NT2/D1 (cell line): Measurements from ENCODE around the gene TUNAR.

ENCODE experiments used
- SUZ12 ChIP-seq: IDR thresholded peaks from 2 replicates; pipeline ENCODE4 v1.6.1; 2011; ENCODE audit not compliant: insufficient read length, insufficient read depth; ENCODE audit errors: extremely low read depth
- YY1 ChIP-seq: IDR thresholded peaks from 2 replicates; pipeline ENCODE4 v1.6.1; 2011; ENCODE audit not compliant: insufficient read length, insufficient read depth
- ZNF274 ChIP-seq: IDR thresholded peaks from 2 replicates; pipeline ENCODE4 v1.6.1; 2011; ENCODE audit warnings: mild to moderate bottlenecking, low read depth, low read length

DNA sequence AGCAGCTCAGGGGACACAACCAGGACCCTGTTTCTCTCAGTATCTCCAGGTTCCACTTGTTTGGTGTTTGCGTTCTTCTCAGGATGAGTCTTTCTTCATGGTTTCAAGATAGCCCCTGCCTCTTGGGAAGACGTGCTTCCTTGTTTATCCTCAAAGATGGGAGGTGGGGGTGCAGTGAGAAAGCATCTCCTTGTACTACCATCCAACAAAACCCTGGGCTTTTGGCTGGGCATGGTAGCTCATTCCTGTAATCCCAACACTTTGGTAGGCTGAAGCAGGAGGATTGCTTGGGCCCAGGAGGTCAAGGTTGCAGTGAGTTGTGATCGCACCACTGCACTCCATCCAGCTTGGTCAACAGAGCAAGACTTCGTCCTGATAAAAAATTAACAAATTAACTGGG lies 21.0 kb upstream of the TUNAR start:
- TF ChIP-seq ZNF274, result no peak
- no peak for TF ChIP-seq SUZ12
- TF ChIP-seq YY1, result no peak
